HL-60/S4 treated with retinoic acid at 250 ng/mL for 4 days and 3 days (cell line): ENCODE data around the gene ITPKB.
"Not testable (repeated sequence)": the region's sequence is repeated elsewhere in the genome, so short reads cannot be mapped to it uniquely, and the experiment has no call there.

Source experiments
- in situ Hi-C: fragments of 300-500 bp; cut with MboI; formaldehyde crosslinking; loops from 2 replicates; pipeline ENCODE4 v1.7.0; 2022; ENCODE audit warnings: low sequenced_read_pairs

ITPKB gene

GRCh38 chr1:226761322-226761721 is 22.2 kb upstream of the ITPKB start:
- in situ Hi-C loops, result no loop called here

GRCh38 chr1:226754793-226755533 is 15.9 kb upstream of the ITPKB start:
- in situ Hi-C loops, result no loop called here

- in situ Hi-C loops, result no loop called here
These were observed 15.0 kb upstream of the ITPKB start for GRCh38 chr1:226754097-226754496.

- in situ Hi-C loops, result no loop called here
These were observed 12.6 kb upstream of the ITPKB start for GRCh38 chr1:226751703-226752102.

GRCh38 chr1:226751214-226751613 is 12.1 kb upstream of the ITPKB start:
- in situ Hi-C loops, result no loop called here

- in situ Hi-C loops, result no loop called here
These were observed 10.4 kb upstream of the ITPKB start for GRCh38 chr1:226749467-226749866.

GRCh38 chr1:226748306-226748705 is 9.2 kb upstream of the ITPKB start:
- in situ Hi-C loops, result no loop called here

GRCh38 chr1:226747519-226748263 is 8.6 kb upstream of the ITPKB start:
- in situ Hi-C loops, result not testable (repeated sequence)

GRCh38 chr1:226743259-226743658 is 4.2 kb upstream of the ITPKB start:
- in situ Hi-C loops, result no loop called here

- in situ Hi-C loops, result no loop called here
These were observed 1.9 kb upstream of the ITPKB start for GRCh38 chr1:226741009-226741408.

- in situ Hi-C loops, result no loop called here
These were observed 599 bp upstream of the ITPKB start for GRCh38 chr1:226739696-226740065.

GRCh38 chr1:226738421-226738994 is 574 bp downstream of the ITPKB start:
- in situ Hi-C loops, result no loop called here

GRCh38 chr1:226737819-226738420 is 1.2 kb downstream of the ITPKB start:
- in situ Hi-C loops, result no loop called here

GRCh38 chr1:226736908-226737818 is 1.9 kb downstream of the ITPKB start:
- in situ Hi-C loops, result no loop called here

- in situ Hi-C loops, result no loop called here
These were observed 2.8 kb downstream of the ITPKB start for GRCh38 chr1:226736001-226736907.

GRCh38 chr1:226735576-226735975 is 3.5 kb downstream of the ITPKB start:
- in situ Hi-C loops, result no loop called here

GRCh38 chr1:226734611-226735153 is 4.4 kb downstream of the ITPKB start:
- in situ Hi-C loops, result no loop called here

- in situ Hi-C loops, result no loop called here
These were observed 5.2 kb downstream of the ITPKB start for GRCh38 chr1:226733876-226734275.

GRCh38 chr1:226733304-226733703 is 5.8 kb downstream of the ITPKB start:
- in situ Hi-C loops, result no loop called here
